HG03457 (cell line): ENCODE results near the gene BMPR1A.

ENCODE experiments used
- ATAC-seq: cut with Tn5 transposase; IDR thresholded peaks from one replicate; pipeline ENCODE4 v1.9.1; 2021; ENCODE audit warnings: moderate number of reproducible peaks; ENCODE audit not compliant: unreplicated experiment

BMPR1A gene

DNA sequence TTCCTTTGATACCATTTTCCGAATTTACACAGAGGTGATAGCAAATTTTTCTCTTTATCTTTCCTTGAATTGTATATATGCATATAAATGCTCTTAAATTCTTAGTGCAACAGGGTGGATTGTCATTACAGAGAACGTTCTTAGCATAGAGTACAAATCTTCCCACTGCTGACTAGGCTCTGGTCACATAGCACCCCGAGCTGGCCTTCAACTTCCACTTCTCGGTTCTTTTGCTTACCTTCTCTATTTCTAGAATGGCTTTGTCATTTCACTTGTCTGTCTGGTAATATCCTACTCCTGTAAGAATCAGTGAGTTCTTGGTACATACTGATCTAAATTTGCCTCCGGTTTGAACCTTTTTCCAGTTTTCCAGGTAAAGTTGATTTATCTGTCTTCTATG, 225.3 kb downstream of the BMPR1A start:
- ATAC-seq = no peak
